Mucosa of stomach (tissue), 1 donor: ENCODE results near the gene CRTAC1.

Experiments
- H3K27me3 ChIP-seq: one replicate; pipeline ENCODE4 v1.7.0; 2013; ENCODE audit warnings: mild to moderate bottlenecking, low read length; ENCODE audit not compliant: control insufficient read depth, insufficient read depth
- H3K36me3 ChIP-seq: one replicate; pipeline ENCODE4 v1.7.0; 2013; ENCODE audit warnings: low read length; ENCODE audit not compliant: control insufficient read depth, insufficient read depth
- H3K4me1 ChIP-seq: one replicate; pipeline ENCODE4 v1.7.0; 2013; ENCODE audit warnings: mild to moderate bottlenecking, low read length; ENCODE audit not compliant: control insufficient read depth, insufficient read depth
- H3K4me3 ChIP-seq: one replicate; pipeline ENCODE4 v1.7.0; 2013; ENCODE audit warnings: low read length
- H3K9ac ChIP-seq: one replicate; pipeline ENCODE4 v1.7.0; 2013; ENCODE audit warnings: mild to moderate bottlenecking, low read length, moderate library complexity
- H3K9me3 ChIP-seq: one replicate; pipeline ENCODE4 v1.7.0; 2013; ENCODE audit warnings: mild to moderate bottlenecking, low read length, moderate library complexity; ENCODE audit not compliant: control insufficient read depth
- donor health status: Pancreatic carcinoma.

The CRTAC1 gene

GRCh38 chr10:98030093-98030821, at the start of gene CRTAC1:
Gene CRTAC1, minus strand, starts transcription at chr10:98030621. Its CDS starts 149 bp downstream, at chr10:98030472.
- no peak within 1 kb of the TSS for H3K9ac ChIP-seq
- no peaks in the 10 kb centered on the region for H3K36me3 ChIP-seq
- H3K4me1 ChIP-seq: peaks cover 5% of the 10 kb centered on the region
- H3K9me3 ChIP-seq: no peaks in the 10 kb centered on the region
- H3K27me3 ChIP-seq: peaks cover 72% of the 10 kb centered on the region
- no peak within 1 kb of the TSS for H3K4me3 ChIP-seq

GRCh38 chr10:98078774-98079173, 48.4 kb upstream of the CRTAC1 start:
- no peaks in the 10 kb centered on the region for H3K27me3 ChIP-seq
- H3K4me3 ChIP-seq: no peak overlapping the region
- no peak overlapping the region for H3K9ac ChIP-seq
- H3K9me3 ChIP-seq: no peaks in the 10 kb centered on the region
- no peaks in the 10 kb centered on the region for H3K4me1 ChIP-seq
- H3K36me3 ChIP-seq: no peaks in the 10 kb centered on the region

- Histone ChIP-seq H3K36me3 (no peaks in the 10 kb centered on the region), H3K4me1 (no peaks in the 10 kb centered on the region), H3K9ac (no peak overlapping the region), H3K9me3 (no peaks in the 10 kb centered on the region), H3K4me3 (no peak overlapping the region), H3K27me3 (no peaks in the 10 kb centered on the region)
Measured at GRCh38 chr10:98077223-98077622, 46.8 kb upstream of the CRTAC1 start.

- H3K9ac ChIP-seq: no peak overlapping the region
- H3K36me3 ChIP-seq: no peaks in the 10 kb centered on the region
- H3K9me3 ChIP-seq: no peaks in the 10 kb centered on the region
- H3K27me3 ChIP-seq: no peaks in the 10 kb centered on the region
- H3K4me1 ChIP-seq: no peaks in the 10 kb centered on the region
- no peak overlapping the region for H3K4me3 ChIP-seq
Measured at GRCh38 chr10:98076086-98076485, 45.7 kb upstream of the CRTAC1 start.

- H3K9me3 ChIP-seq: no peaks in the 10 kb centered on the region
- H3K36me3 ChIP-seq: no peaks in the 10 kb centered on the region
- no peaks in the 10 kb centered on the region for H3K27me3 ChIP-seq
- H3K9ac ChIP-seq: no peak overlapping the region
- H3K4me3 ChIP-seq: no peak overlapping the region
- no peaks in the 10 kb centered on the region for H3K4me1 ChIP-seq
Measured at GRCh38 chr10:98074315-98074911, 44.0 kb upstream of the CRTAC1 start.

GRCh38 chr10:98067165-98067564, 36.7 kb upstream of the CRTAC1 start:
- H3K4me1 ChIP-seq: no peaks in the 10 kb centered on the region
- no peak overlapping the region for H3K4me3 ChIP-seq
- no peak overlapping the region for H3K9ac ChIP-seq
- H3K36me3 ChIP-seq: no peaks in the 10 kb centered on the region
- peaks cover 5% of the 10 kb centered on the region for H3K27me3 ChIP-seq
- H3K9me3 ChIP-seq: no peaks in the 10 kb centered on the region

GRCh38 chr10:98063740-98064027, 33.3 kb upstream of the CRTAC1 start:
- H3K9me3 ChIP-seq: no peaks in the 10 kb centered on the region
- no peak overlapping the region for H3K9ac ChIP-seq
- no peaks in the 10 kb centered on the region for H3K36me3 ChIP-seq
- no peaks in the 10 kb centered on the region for H3K4me1 ChIP-seq
- H3K27me3 ChIP-seq: peaks cover 5% of the 10 kb centered on the region
- H3K4me3 ChIP-seq: no peak overlapping the region

- Histone ChIP-seq H3K9ac (no peak overlapping the region), H3K27me3 (peaks cover 5% of the 10 kb centered on the region), H3K36me3 (no peaks in the 10 kb centered on the region), H3K4me3 (no peak overlapping the region), H3K4me1 (no peaks in the 10 kb centered on the region), H3K9me3 (no peaks in the 10 kb centered on the region)
Measured at GRCh38 chr10:98062424-98062823, 32.0 kb upstream of the CRTAC1 start.

GRCh38 chr10:98060079-98060478, 29.7 kb upstream of the CRTAC1 start:
- Histone ChIP-seq H3K4me3 (no peak overlapping the region), H3K4me1 (no peaks in the 10 kb centered on the region), H3K9ac (no peak overlapping the region), H3K36me3 (no peaks in the 10 kb centered on the region), H3K9me3 (no peaks in the 10 kb centered on the region), H3K27me3 (peaks cover 5% of the 10 kb centered on the region)

GRCh38 chr10:98058295-98058694, 27.9 kb upstream of the CRTAC1 start:
- H3K27me3 ChIP-seq: peaks cover 5% of the 10 kb centered on the region
- H3K9ac ChIP-seq: no peak overlapping the region
- H3K9me3 ChIP-seq: no peaks in the 10 kb centered on the region
- no peaks in the 10 kb centered on the region for H3K4me1 ChIP-seq
- no peaks in the 10 kb centered on the region for H3K36me3 ChIP-seq
- H3K4me3 ChIP-seq: no peak overlapping the region

- Histone ChIP-seq H3K4me1 (no peaks in the 10 kb centered on the region), H3K36me3 (no peaks in the 10 kb centered on the region)
Measured at GRCh38 chr10:98055841-98056516, 25.6 kb upstream of the CRTAC1 start.

GRCh38 chr10:98047009-98047741, 16.8 kb upstream of the CRTAC1 start:
- no peaks in the 10 kb centered on the region for H3K9me3 ChIP-seq
- no peak overlapping the region for H3K4me3 ChIP-seq
- H3K36me3 ChIP-seq: no peaks in the 10 kb centered on the region
- no peaks in the 10 kb centered on the region for H3K4me1 ChIP-seq
- no peak overlapping the region for H3K9ac ChIP-seq
- peaks cover 23% of the 10 kb centered on the region for H3K27me3 ChIP-seq

More at GRCh38 chr10:98055841-98056516, 25.6 kb upstream of the CRTAC1 start:
- H3K27me3 ChIP-seq: peaks cover 11% of the 10 kb centered on the region
- H3K4me3 ChIP-seq: no peak overlapping the region
- no peak overlapping the region for H3K9ac ChIP-seq
- no peaks in the 10 kb centered on the region for H3K9me3 ChIP-seq
